ENCODE measurements around the gene PCDHA8.
"Not testable (repeated sequence)": the region's sequence is repeated elsewhere in the genome, so short reads cannot be mapped to it uniquely, and the experiment has no call there.

PCDHA8 gene

GRCh38 chr5:140835622-140836510 is 5.1 kb upstream of the PCDHA8 start:
- Histone ChIP-seq H3K4me1 (ENCODE audit: insufficient read depth, poor library complexity, severe bottlenecking) (peaks cover 3% of the 10 kb centered on the region), H3K9me3 (ENCODE audit: severe bottlenecking) (peaks cover 2% of the 10 kb centered on the region), H3K36me3 (ENCODE audit: low read depth) (no peaks in the 10 kb centered on the region; the same call in 1 of the 2 replicates), H3K27me3 (ENCODE audit: insufficient read depth, poor library complexity, severe bottlenecking) (peaks cover 91% of the 10 kb centered on the region), H3K27ac (ENCODE audit: poor library complexity, severe bottlenecking) (no peak overlapping the region), H3K4me3 (ENCODE audit: severe bottlenecking) (no peak overlapping the region)
- TF ChIP-seq CTCF (IDR thresholded peaks at IDR 0.05; ENCODE audit: poor library complexity, severe bottlenecking) = no peak
- DNase-seq (ENCODE audit: low spot score) (no peak), ATAC-seq (ENCODE audit: low read depth) (no peak)

- no peak for DNase-seq (ENCODE audit: low spot score)
- H3K36me3 ChIP-seq (ENCODE audit: low read depth) = no peaks in the 10 kb centered on the region; the same call in 1 of the 2 replicates
- H3K27me3 ChIP-seq (ENCODE audit: insufficient read depth, poor library complexity, severe bottlenecking) = peaks cover 27% of the 10 kb centered on the region
- H3K4me3 ChIP-seq (ENCODE audit: severe bottlenecking) = no peak overlapping the region
- ATAC-seq (ENCODE audit: low read depth) = no peak
- H3K27ac ChIP-seq (ENCODE audit: poor library complexity, severe bottlenecking) = no peak overlapping the region
- no peak for TF ChIP-seq CTCF (IDR thresholded peaks at IDR 0.05; ENCODE audit: poor library complexity, severe bottlenecking)
- H3K4me1 ChIP-seq (ENCODE audit: insufficient read depth, poor library complexity, severe bottlenecking) = peaks cover 3% of the 10 kb centered on the region
- peaks cover 2% of the 10 kb centered on the region for H3K9me3 ChIP-seq (ENCODE audit: severe bottlenecking)
Observed at GRCh38 chr5:140842798-140843733, 2.1 kb downstream of the PCDHA8 start.

GRCh38 chr5:140848139-140849102 is 7.4 kb downstream of the PCDHA8 start, which contains the start of gene PCDHA9:
TSS of gene PCDHA9 (plus strand) at chr5:140848382. CDS start at chr5:140848496, 114 bp downstream.
- not testable (repeated sequence) for ATAC-seq (ENCODE audit: low read depth); H3K27me3 ChIP-seq (ENCODE audit: insufficient read depth, poor library complexity, severe bottlenecking); H3K4me1 ChIP-seq (ENCODE audit: insufficient read depth, poor library complexity, severe bottlenecking); H3K27ac ChIP-seq (ENCODE audit: poor library complexity, severe bottlenecking); H3K36me3 ChIP-seq (ENCODE audit: low read depth); H3K9me3 ChIP-seq (ENCODE audit: severe bottlenecking); DNase-seq (ENCODE audit: low spot score); H3K4me3 ChIP-seq (ENCODE audit: severe bottlenecking)

- H3K27ac ChIP-seq (ENCODE audit: poor library complexity, severe bottlenecking); DNase-seq (ENCODE audit: low spot score); ATAC-seq (ENCODE audit: low read depth); H3K36me3 ChIP-seq (ENCODE audit: low read depth); H3K9me3 ChIP-seq (ENCODE audit: severe bottlenecking); H3K4me1 ChIP-seq (ENCODE audit: insufficient read depth, poor library complexity, severe bottlenecking); H3K4me3 ChIP-seq (ENCODE audit: severe bottlenecking); H3K27me3 ChIP-seq (ENCODE audit: insufficient read depth, poor library complexity, severe bottlenecking): not testable (repeated sequence)
Observed at GRCh38 chr5:140849831-140850634, 9.0 kb downstream of the PCDHA8 start.

Measured in RWPE2 (cell line).